ENCODE measurements around the gene MSH2. TPM values are rescaled to one million over a fixed set of nuclear protein-coding genes. Genes with fewer than 3 reads are reported as not detected.

Gene MSH2
- total and polyA plus RNA-seq, 2 experiments from 2014 or later = 20.8 to 27.7 TPM

DNA sequence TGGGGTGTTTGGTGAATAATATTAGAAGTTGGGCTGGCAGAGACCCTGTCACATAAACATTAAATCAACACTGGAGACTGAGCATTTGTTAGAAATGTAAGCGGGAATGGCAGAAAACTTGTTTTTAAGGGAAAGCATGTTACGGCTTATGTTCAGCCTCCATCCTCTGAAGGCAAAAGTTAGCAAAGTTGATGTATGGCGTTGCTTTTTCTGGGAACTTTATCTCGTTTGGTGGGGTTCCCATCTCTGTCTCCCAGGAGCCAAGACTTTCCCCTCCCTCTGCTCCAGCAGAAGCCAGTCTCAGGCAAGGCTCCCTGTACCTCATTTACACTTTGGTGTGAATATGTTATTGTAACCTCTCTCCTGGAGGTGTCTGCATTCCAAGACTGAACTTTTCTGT, 105.1 kb downstream of the MSH2 start:
- WGBS (ENCODE audit: low lambda C conversion rate, missing lambda C conversion rate) = 86% methylated on average over 4 of the region's 4 CpGs
- Histone ChIP-seq H3K9me2 (replicated peaks; ENCODE audit: insufficient read depth) (no peaks in the 10 kb centered on the region), H2AFZ (no peak overlapping the region), H3K27ac (no peak overlapping the region), H3K4me3 (no peak overlapping the region), H3K27me3 (no peaks in the 10 kb centered on the region), H3K4me2 (no peak overlapping the region), H4K20me1 (ENCODE audit: insufficient read depth, poor library complexity, severe bottlenecking) (no peaks in the 10 kb centered on the region), H3K9me3 (ENCODE audit: low read depth) (no peaks in the 10 kb centered on the region), H3K79me2 (no peaks in the 10 kb centered on the region), H3K4me1 (ENCODE audit: insufficient read depth) (no peaks in the 10 kb centered on the region), H3K36me3 (replicated peaks; ENCODE audit: insufficient read depth, low read depth) (no peaks in the 10 kb centered on the region)
- TF ChIP-seq EZH2phosphoT487 (IDR thresholded peaks at IDR 0.05; ENCODE audit: low read depth, severe bottlenecking, unreplicated experiment) (no peak), EZH2 (IDR thresholded peaks at IDR 0.05; ENCODE audit: borderline replicate concordance) (no peak)
- TF ChIP-seq, protein P1, sequence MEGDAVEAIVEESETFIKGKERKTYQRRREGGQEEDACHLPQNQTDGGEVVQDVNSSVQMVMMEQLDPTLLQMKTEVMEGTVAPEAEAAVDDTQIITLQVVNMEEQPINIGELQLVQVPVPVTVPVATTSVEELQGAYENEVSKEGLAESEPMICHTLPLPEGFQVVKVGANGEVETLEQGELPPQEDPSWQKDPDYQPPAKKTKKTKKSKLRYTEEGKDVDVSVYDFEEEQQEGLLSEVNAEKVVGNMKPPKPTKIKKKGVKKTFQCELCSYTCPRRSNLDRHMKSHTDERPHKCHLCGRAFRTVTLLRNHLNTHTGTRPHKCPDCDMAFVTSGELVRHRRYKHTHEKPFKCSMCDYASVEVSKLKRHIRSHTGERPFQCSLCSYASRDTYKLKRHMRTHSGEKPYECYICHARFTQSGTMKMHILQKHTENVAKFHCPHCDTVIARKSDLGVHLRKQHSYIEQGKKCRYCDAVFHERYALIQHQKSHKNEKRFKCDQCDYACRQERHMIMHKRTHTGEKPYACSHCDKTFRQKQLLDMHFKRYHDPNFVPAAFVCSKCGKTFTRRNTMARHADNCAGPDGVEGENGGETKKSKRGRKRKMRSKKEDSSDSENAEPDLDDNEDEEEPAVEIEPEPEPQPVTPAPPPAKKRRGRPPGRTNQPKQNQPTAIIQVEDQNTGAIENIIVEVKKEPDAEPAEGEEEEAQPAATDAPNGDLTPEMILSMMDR (IDR thresholded peaks at IDR 0.05; ENCODE audit: poor library complexity) = no peak
- DNase-seq (ENCODE audit: low spot score) = no peak

GRCh38 chr2:47508641-47509040, 105.7 kb downstream of the MSH2 start:
- Histone ChIP-seq H3K9me2 (replicated peaks; ENCODE audit: insufficient read depth) (no peaks in the 10 kb centered on the region), H3K36me3 (replicated peaks; ENCODE audit: insufficient read depth, low read depth) (no peaks in the 10 kb centered on the region), H4K20me1 (ENCODE audit: insufficient read depth, poor library complexity, severe bottlenecking) (no peaks in the 10 kb centered on the region), H3K4me1 (ENCODE audit: insufficient read depth) (no peaks in the 10 kb centered on the region), H2AFZ (no peak overlapping the region), H3K4me2 (no peak overlapping the region), H3K4me3 (no peak overlapping the region), H3K27ac (no peak overlapping the region), H3K9me3 (ENCODE audit: low read depth) (no peaks in the 10 kb centered on the region), H3K79me2 (no peaks in the 10 kb centered on the region), H3K27me3 (no peaks in the 10 kb centered on the region)
- no peak for DNase-seq (ENCODE audit: low spot score)
- TF ChIP-seq, protein P1 (IDR thresholded peaks at IDR 0.05; ENCODE audit: poor library complexity) = no peak
- no peak for TF ChIP-seq EZH2phosphoT487 (IDR thresholded peaks at IDR 0.05; ENCODE audit: low read depth, severe bottlenecking, unreplicated experiment)
- no peak for TF ChIP-seq EZH2 (IDR thresholded peaks at IDR 0.05; ENCODE audit: borderline replicate concordance)
- 96% methylated on average over 2 of the region's 2 CpGs for WGBS (ENCODE audit: low lambda C conversion rate, missing lambda C conversion rate)

DNA sequence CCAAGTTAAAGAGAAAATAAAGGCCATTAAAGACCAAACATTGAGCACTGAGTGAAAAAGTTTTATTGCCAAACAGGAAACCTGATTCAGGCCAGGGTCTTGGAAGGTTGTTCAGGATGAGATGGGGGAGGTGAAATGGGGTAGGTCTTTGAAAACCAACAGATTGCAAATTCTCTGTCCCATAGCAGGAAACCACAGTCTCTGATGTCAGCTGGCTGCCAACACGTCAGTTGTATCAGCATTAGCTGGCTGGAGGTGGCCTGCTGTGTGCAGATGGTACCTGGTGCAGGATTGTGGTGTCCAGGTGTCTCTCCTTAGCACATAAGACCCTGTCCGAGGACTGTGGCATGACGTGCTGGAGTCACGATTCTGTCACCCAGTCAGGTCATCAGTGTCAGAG, 106.3 kb downstream of the MSH2 start:
- WGBS (ENCODE audit: low lambda C conversion rate, missing lambda C conversion rate) = 88% methylated on average over 4 of the region's 4 CpGs
- Histone ChIP-seq H3K9me3 (ENCODE audit: low read depth) (no peaks in the 10 kb centered on the region), H3K4me3 (no peak overlapping the region), H3K4me1 (ENCODE audit: insufficient read depth) (no peaks in the 10 kb centered on the region), H2AFZ (no peak overlapping the region), H3K79me2 (no peaks in the 10 kb centered on the region), H3K27me3 (no peaks in the 10 kb centered on the region), H4K20me1 (ENCODE audit: insufficient read depth, poor library complexity, severe bottlenecking) (no peaks in the 10 kb centered on the region), H3K27ac (no peak overlapping the region), H3K36me3 (replicated peaks; ENCODE audit: insufficient read depth, low read depth) (no peaks in the 10 kb centered on the region), H3K9me2 (replicated peaks; ENCODE audit: insufficient read depth) (no peaks in the 10 kb centered on the region), H3K4me2 (no peak overlapping the region)
- TF ChIP-seq EZH2phosphoT487 (IDR thresholded peaks at IDR 0.05; ENCODE audit: low read depth, severe bottlenecking, unreplicated experiment) (no peak), EZH2 (IDR thresholded peaks at IDR 0.05; ENCODE audit: borderline replicate concordance) (no peak)
- TF ChIP-seq, protein P1 (IDR thresholded peaks at IDR 0.05; ENCODE audit: poor library complexity) = no peak
- DNase-seq (ENCODE audit: low spot score) = no peak
